ENCODE results near the gene NSD1.

Gene NSD1

GRCh38 chr5:177291735-177292134 is 158.2 kb downstream of the NSD1 start:
- Mint-ChIP-seq H3K36me3 (ENCODE audit: low read depth) (peaks cover 72% of the 10 kb centered on the region), H3K27me3 (ENCODE audit: low read depth, poor library complexity) (no peaks in the 10 kb centered on the region), H3K9me3 (no peaks in the 10 kb centered on the region), H3K4me3 (no peak overlapping the region), H3K27ac (no peak overlapping the region), H3K4me1 (peaks cover 5% of the 10 kb centered on the region)
- no peak for TF ChIP-seq CTCF (IDR thresholded peaks at IDR 0.05)
- no peak for DNase-seq

- no peaks in the 10 kb centered on the region for H3K27me3 Mint-ChIP-seq (ENCODE audit: low read depth, poor library complexity)
- H3K9me3 Mint-ChIP-seq: no peaks in the 10 kb centered on the region
- no peak for DNase-seq
- peaks cover 72% of the 10 kb centered on the region for H3K36me3 Mint-ChIP-seq (ENCODE audit: low read depth)
- no peak overlapping the region for H3K4me3 Mint-ChIP-seq
- peaks cover 25% of the 10 kb centered on the region for H3K4me1 Mint-ChIP-seq
- TF ChIP-seq CTCF (IDR thresholded peaks at IDR 0.05): no peak
- peak overlapping the region; percentile 19 for H3K27ac Mint-ChIP-seq
Observed at GRCh38 chr5:177293819-177294581, 160.4 kb downstream of the NSD1 start.

DNA sequence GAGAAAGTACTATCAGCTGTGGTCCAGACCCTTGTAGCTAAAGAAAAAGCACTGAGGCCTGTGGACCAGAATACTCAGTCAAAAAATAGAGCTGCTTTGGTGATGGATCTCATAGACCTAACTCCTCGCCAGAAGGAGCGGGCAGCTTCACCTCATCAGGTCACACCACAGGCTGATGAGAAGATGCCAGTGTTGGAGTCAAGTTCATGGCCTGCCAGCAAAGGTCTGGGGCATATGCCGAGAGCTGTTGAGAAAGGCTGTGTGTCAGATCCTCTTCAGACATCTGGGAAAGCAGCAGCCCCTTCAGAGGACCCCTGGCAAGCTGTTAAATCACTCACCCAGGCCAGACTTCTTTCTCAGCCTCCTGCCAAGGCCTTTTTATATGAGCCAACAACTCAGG is 161.1 kb downstream of the NSD1 start:
- peaks cover 66% of the 10 kb centered on the region for H3K36me3 Mint-ChIP-seq (ENCODE audit: low read depth)
- no peaks in the 10 kb centered on the region for H3K27me3 Mint-ChIP-seq (ENCODE audit: low read depth, poor library complexity)
- no peak overlapping the region for H3K4me3 Mint-ChIP-seq
- no peak overlapping the region for H3K27ac Mint-ChIP-seq
- H3K9me3 Mint-ChIP-seq: no peaks in the 10 kb centered on the region
- no peak for DNase-seq
- H3K4me1 Mint-ChIP-seq: peaks cover 31% of the 10 kb centered on the region
- TF ChIP-seq CTCF (IDR thresholded peaks at IDR 0.05): no peak

GRCh38 chr5:177295924-177296323 is 162.4 kb downstream of the NSD1 start:
- Mint-ChIP-seq H3K4me1 (peaks cover 44% of the 10 kb centered on the region), H3K9me3 (no peaks in the 10 kb centered on the region), H3K36me3 (ENCODE audit: low read depth) (peaks cover 54% of the 10 kb centered on the region), H3K4me3 (no peak overlapping the region), H3K27ac (peak overlapping the region; percentile 39), H3K27me3 (ENCODE audit: low read depth, poor library complexity) (no peaks in the 10 kb centered on the region)
- no peak for DNase-seq
- no peak for TF ChIP-seq CTCF (IDR thresholded peaks at IDR 0.05)

GRCh38 chr5:177296581-177296980 is 163.0 kb downstream of the NSD1 start:
- Mint-ChIP-seq H3K27ac (peak overlapping the region; percentile 94), H3K4me1 (peaks cover 47% of the 10 kb centered on the region), H3K36me3 (ENCODE audit: low read depth) (peaks cover 51% of the 10 kb centered on the region), H3K27me3 (ENCODE audit: low read depth, poor library complexity) (no peaks in the 10 kb centered on the region), H3K9me3 (no peaks in the 10 kb centered on the region), H3K4me3 (no peak overlapping the region)
- no peak for TF ChIP-seq CTCF (IDR thresholded peaks at IDR 0.05)
- DNase-seq: no peak

GRCh38 chr5:177297922-177298321 is 164.3 kb downstream of the NSD1 start:
- no peak overlapping the region for H3K4me3 Mint-ChIP-seq
- H3K27me3 Mint-ChIP-seq (ENCODE audit: low read depth, poor library complexity): no peaks in the 10 kb centered on the region
- H3K36me3 Mint-ChIP-seq (ENCODE audit: low read depth): peaks cover 37% of the 10 kb centered on the region
- DNase-seq: no peak
- peaks cover 55% of the 10 kb centered on the region for H3K4me1 Mint-ChIP-seq
- no peak for TF ChIP-seq CTCF (IDR thresholded peaks at IDR 0.05)
- no peaks in the 10 kb centered on the region for H3K9me3 Mint-ChIP-seq
- no peak overlapping the region for H3K27ac Mint-ChIP-seq

Measured in nephron progenitor cell (in vitro differentiated cells).